HUES6 (cell line): Measurements from ENCODE around the gene TBC1D32.
"Not testable (repeated sequence)": the region's sequence is repeated elsewhere in the genome, so short reads cannot be mapped to it uniquely, and the experiment has no call there.

Experiments used
- H3K27ac ChIP-seq: 2 replicates; pipeline ENCODE4 v1.7.0; 2013; ENCODE audit warnings: low read depth, mild to moderate bottlenecking, low read length, inconsistent platforms
- H3K27me3 ChIP-seq: 2 replicates; pipeline ENCODE4 v1.6.1; 2013; ENCODE audit warnings: low read length; ENCODE audit not compliant: control insufficient read depth, insufficient read depth
- H3K36me3 ChIP-seq: 2 replicates; pipeline ENCODE4 v1.6.1; 2013; ENCODE audit warnings: low read length; ENCODE audit not compliant: control insufficient read depth, insufficient read depth
- H3K4me1 ChIP-seq: 2 replicates; pipeline ENCODE4 v1.6.1; 2013; ENCODE audit warnings: low read length; ENCODE audit not compliant: control insufficient read depth, insufficient read depth
- H3K4me3 ChIP-seq: 2 replicates; pipeline ENCODE4 v1.5.1; 2013; ENCODE audit warnings: low read depth, low read length
- H3K9ac ChIP-seq: one replicate; pipeline ENCODE4 v1.6.1; 2013; ENCODE audit warnings: mild to moderate bottlenecking, low read length
- H3K9me3 ChIP-seq: 2 replicates; pipeline ENCODE4 v1.6.1; 2013; ENCODE audit warnings: low read depth, low read length; ENCODE audit not compliant: control insufficient read depth, insufficient read depth

The TBC1D32 gene

GRCh38 chr6:121216928-121217327 lies 117.4 kb downstream of the TBC1D32 start:
- no peak overlapping the region for H3K4me3 ChIP-seq
- no peak overlapping the region for H3K9ac ChIP-seq
- peaks cover 6% of the 10 kb centered on the region; the same call in 1 of the 2 replicates for H3K9me3 ChIP-seq
- H3K36me3 ChIP-seq, result 0 out of 2 replicates have a peak, but pooled peaks cover 4% of the 10 kb centered on the region
- H3K4me1 ChIP-seq, result no peaks in the 10 kb centered on the region
- H3K27ac ChIP-seq, result no peak overlapping the region
- no peaks in the 10 kb centered on the region for H3K27me3 ChIP-seq

GRCh38 chr6:121213341-121213740 lies 120.9 kb downstream of the TBC1D32 start:
- not testable (repeated sequence) for H3K36me3 ChIP-seq, H3K9ac ChIP-seq, H3K4me3 ChIP-seq, H3K4me1 ChIP-seq, H3K27me3 ChIP-seq, H3K27ac ChIP-seq, H3K9me3 ChIP-seq

GRCh38 chr6:121210943-121211342 lies 123.3 kb downstream of the TBC1D32 start:
- Histone ChIP-seq H3K4me3 (no peak overlapping the region), H3K4me1 (no peaks in the 10 kb centered on the region), H3K9me3 (peaks cover 6% of the 10 kb centered on the region; the same call in 1 of the 2 replicates), H3K27me3 (no peaks in the 10 kb centered on the region), H3K27ac (no peak overlapping the region), H3K36me3 (0 out of 2 replicates have a peak, but pooled peaks cover 4% of the 10 kb centered on the region), H3K9ac (no peak overlapping the region)

GRCh38 chr6:121205569-121205968 lies 128.7 kb downstream of the TBC1D32 start:
- Histone ChIP-seq H3K9ac (no peak overlapping the region), H3K4me1 (no peaks in the 10 kb centered on the region), H3K36me3 (no peaks in the 10 kb centered on the region), H3K9me3 (no peaks in the 10 kb centered on the region), H3K27me3 (no peaks in the 10 kb centered on the region), H3K27ac (no peak overlapping the region), H3K4me3 (no peak overlapping the region)

GRCh38 chr6:121201105-121201504 lies 133.2 kb downstream of the TBC1D32 start:
- Histone ChIP-seq H3K9me3 (no peaks in the 10 kb centered on the region), H3K4me3 (no peak overlapping the region), H3K27ac (no peak overlapping the region), H3K36me3 (no peaks in the 10 kb centered on the region), H3K4me1 (no peaks in the 10 kb centered on the region), H3K27me3 (no peaks in the 10 kb centered on the region), H3K9ac (no peak overlapping the region)

- H3K36me3 ChIP-seq, H3K9ac ChIP-seq, H3K4me3 ChIP-seq, H3K4me1 ChIP-seq, H3K27ac ChIP-seq, H3K9me3 ChIP-seq, H3K27me3 ChIP-seq: not testable (repeated sequence)
Measured at GRCh38 chr6:121196042-121196441, 138.2 kb downstream of the TBC1D32 start.

GRCh38 chr6:121190122-121190521 lies 144.2 kb downstream of the TBC1D32 start:
- Histone ChIP-seq H3K27me3 (no peaks in the 10 kb centered on the region), H3K9ac (no peak overlapping the region), H3K9me3 (no peaks in the 10 kb centered on the region), H3K4me1 (no peaks in the 10 kb centered on the region), H3K27ac (no peak overlapping the region), H3K36me3 (no peaks in the 10 kb centered on the region), H3K4me3 (no peak overlapping the region)

- no peak overlapping the region for H3K4me3 ChIP-seq
- no peak overlapping the region for H3K27ac ChIP-seq
- H3K9ac ChIP-seq, result no peak overlapping the region
- no peaks in the 10 kb centered on the region for H3K27me3 ChIP-seq
- no peaks in the 10 kb centered on the region for H3K36me3 ChIP-seq
- H3K9me3 ChIP-seq, result no peaks in the 10 kb centered on the region
- H3K4me1 ChIP-seq, result no peaks in the 10 kb centered on the region
Measured at GRCh38 chr6:121188356-121188755, 145.9 kb downstream of the TBC1D32 start.

- Histone ChIP-seq H3K4me1 (no peaks in the 10 kb centered on the region), H3K27ac (no peak overlapping the region), H3K4me3 (no peak overlapping the region), H3K9me3 (no peaks in the 10 kb centered on the region), H3K27me3 (no peaks in the 10 kb centered on the region), H3K36me3 (no peaks in the 10 kb centered on the region), H3K9ac (no peak overlapping the region)
Measured at GRCh38 chr6:121187833-121188200, 146.5 kb downstream of the TBC1D32 start.

GRCh38 chr6:121187200-121187832 lies 147.0 kb downstream of the TBC1D32 start:
- Histone ChIP-seq H3K9me3 (no peaks in the 10 kb centered on the region), H3K9ac (no peak overlapping the region), H3K4me1 (no peaks in the 10 kb centered on the region), H3K27me3 (no peaks in the 10 kb centered on the region), H3K4me3 (no peak overlapping the region), H3K36me3 (no peaks in the 10 kb centered on the region), H3K27ac (no peak overlapping the region)

- no peaks in the 10 kb centered on the region for H3K27me3 ChIP-seq
- no peak overlapping the region for H3K4me3 ChIP-seq
- H3K4me1 ChIP-seq, result no peaks in the 10 kb centered on the region
- no peaks in the 10 kb centered on the region for H3K9me3 ChIP-seq
- H3K27ac ChIP-seq, result no peak overlapping the region
- no peak overlapping the region for H3K9ac ChIP-seq
- H3K36me3 ChIP-seq, result no peaks in the 10 kb centered on the region; the same call in 1 of the 2 replicates
Measured at GRCh38 chr6:121183742-121184141, 150.5 kb downstream of the TBC1D32 start.
